H1 (cell line): ENCODE data around the gene TARP.

Experiments used
- CTCF ChIA-PET: fragments of 300-600 bp; sonication (Branson Sonifier 250); formaldehyde crosslinking; loops from one replicate; lab custom pipeline; 2021; ENCODE audit not compliant: partially characterized antibody; lab: Charles Lee
- POLR2A ChIA-PET: fragments of 300-600 bp; sonication (Branson Sonifier 250); formaldehyde crosslinking; loops from one replicate; lab custom pipeline; 2021; ENCODE audit warnings: inconsistent platforms; ENCODE audit not compliant: partially characterized antibody; lab: Charles Lee
- DNase-seq, 2 experiments: peaks; one replicate each; pipeline versions ENCODE4 v3.0.0 to v3.0.0-alpha.2; 2010 to 2022; ENCODE audit warnings: low spot score in 2 of 2, low read depth in 1 of 2, mixed read lengths in 1 of 2
- FAIRE-seq: peaks from 2 replicates; lab custom pipeline; 2011; peaks lifted over from hg19 to GRCh38; lab: Jason Lieb, UNC
- H2AFZ ChIP-seq: 2 replicates; pipeline ENCODE4 v1.8.1; 2012; ENCODE audit warnings: low read length, inconsistent platforms
- H2AK5ac ChIP-seq: 2 replicates; pipeline ENCODE4 v1.6.1; 2013; ENCODE audit warnings: low read depth, low read length
- H2BK120ac ChIP-seq: replicated peaks from 2 replicates; pipeline ENCODE3; 2013; ENCODE audit warnings: low read depth, low read length, inconsistent platforms
- H2BK12ac ChIP-seq: 2 replicates; pipeline ENCODE4 v1.6.1; 2013; ENCODE audit warnings: low read depth, low read length
- H2BK15ac ChIP-seq: 2 replicates; pipeline ENCODE4 v1.6.1; 2013; ENCODE audit warnings: low read length
- H2BK20ac ChIP-seq: 2 replicates; pipeline ENCODE4 v1.6.1; 2013; ENCODE audit warnings: low read length
- H2BK5ac ChIP-seq: 2 replicates; pipeline ENCODE4 v1.6.1; 2013; ENCODE audit warnings: low read depth, low read length
- H3K14ac ChIP-seq: 2 replicates; pipeline ENCODE4 v1.6.1; 2013; ENCODE audit warnings: inconsistent platforms; ENCODE audit not compliant: insufficient read length
- H3K18ac ChIP-seq: 2 replicates; pipeline ENCODE4 v1.6.1; 2013; ENCODE audit warnings: low read length; ENCODE audit errors: extremely low read depth
- H3K23ac ChIP-seq: 2 replicates; pipeline ENCODE4 v1.6.1; 2013; ENCODE audit warnings: inconsistent platforms; ENCODE audit not compliant: insufficient read length
- H3K23me2 ChIP-seq: 2 replicates; pipeline ENCODE4 v1.6.1; 2013; ENCODE audit warnings: low read depth, low read length
- H3K27ac ChIP-seq: 2 replicates; pipeline ENCODE4 v1.6.1; 2011; ENCODE audit warnings: low read depth, low read length, inconsistent platforms
- H3K27me3 ChIP-seq, 4 experiments: replicated peaks in 1 of 4; 1 replicate in 1 of 4; 2 replicates in 3 of 4; pipeline versions ENCODE4 v1.6.1 to v1.8.1; 2011 to 2013; ENCODE audit warnings: low read length in 3 of 4, mild to moderate bottlenecking in 3 of 4, inconsistent platforms in 2 of 4, mixed read lengths in 2 of 4, moderate library complexity in 1 of 4; ENCODE audit not compliant: control insufficient read depth in 3 of 4, insufficient read depth in 3 of 4; ENCODE audit errors: extremely low read depth in 1 of 4
- H3K36me3 ChIP-seq, 4 experiments: 2 replicates each; pipeline versions ENCODE4 v1.6.1 to v1.8.1; 2011 to 2013; ENCODE audit warnings: mild to moderate bottlenecking in 4 of 4, low read length in 3 of 4, moderate library complexity in 2 of 4, control low read depth in 1 of 4, inconsistent platforms in 1 of 4; ENCODE audit not compliant: insufficient read depth in 4 of 4, control insufficient read depth in 2 of 4
- H3K4ac ChIP-seq: replicated peaks from 2 replicates; pipeline ENCODE3; 2013; ENCODE audit warnings: low read length, low read depth, mixed read lengths, inconsistent platforms; ENCODE audit not compliant: insufficient read length
- H3K4me1 ChIP-seq, 4 experiments: replicated peaks in 1 of 4; 1 replicate in 1 of 4; 2 replicates in 3 of 4; pipeline versions ENCODE4 v1.6.1 to v1.8.1; 2011 to 2013; ENCODE audit warnings: low read length in 3 of 4, inconsistent platforms in 2 of 4, mixed read lengths in 1 of 4; ENCODE audit not compliant: insufficient read depth in 4 of 4, control insufficient read depth in 3 of 4
- H3K4me2 ChIP-seq, 2 experiments: 2 replicates each; pipeline versions ENCODE4 v1.6.1 to v1.8.1; 2011 to 2013; ENCODE audit warnings: low read depth in 2 of 2, low read length in 2 of 2, control low read depth in 1 of 2, inconsistent platforms in 1 of 2, mild to moderate bottlenecking in 1 of 2; ENCODE audit not compliant: insufficient read depth in 1 of 2
- H3K4me3 ChIP-seq, 4 experiments: fragments of 200-600, 300-600 bp in 1 of 4; sonication (generic), shearing (Covaris generic), sonication (Bioruptor Twin) in 1 of 4; 2 replicates each; pipeline versions ENCODE4 v1.5.1 to v1.8.1; 2011 to 2016; ENCODE audit warnings: low read length in 4 of 4, low read depth in 3 of 4, control low read depth in 2 of 4, inconsistent platforms in 2 of 4, mild to moderate bottlenecking in 2 of 4, mixed read lengths in 1 of 4, moderate library complexity in 1 of 4; ENCODE audit not compliant: insufficient read depth in 2 of 4; ENCODE audit errors: extremely low read depth in 1 of 4
- H3K56ac ChIP-seq: replicated peaks from 2 replicates; pipeline ENCODE3; 2013; ENCODE audit warnings: low read depth, mild to moderate bottlenecking, mixed read lengths, low read length, inconsistent platforms; ENCODE audit not compliant: insufficient read length
- H3K79me1 ChIP-seq: 2 replicates; pipeline ENCODE4 v1.6.1; 2013; ENCODE audit warnings: low read depth, low read length, control low read depth
- H3K79me2 ChIP-seq, 2 experiments: 2 replicates each; pipeline versions ENCODE4 v1.6.1 to v1.8.1; 2012 to 2013; ENCODE audit warnings: low read length in 2 of 2, mild to moderate bottlenecking in 2 of 2, inconsistent platforms in 1 of 2; ENCODE audit not compliant: insufficient read depth in 2 of 2, control insufficient read depth in 1 of 2
- H3K9ac ChIP-seq, 4 experiments: replicated peaks in 1 of 4; 1 replicate in 1 of 4; 2 replicates in 3 of 4; pipeline versions ENCODE4 v1.6.1 to v1.8.1; 2011 to 2013; ENCODE audit warnings: low read depth in 3 of 4, low read length in 3 of 4, control low read depth in 2 of 4, mild to moderate bottlenecking in 2 of 4, moderate library complexity in 2 of 4, inconsistent platforms in 1 of 4; ENCODE audit errors: extremely low read depth in 1 of 4
- H3K9me3 ChIP-seq, 2 experiments: 2 replicates each; pipeline versions ENCODE4 v1.6.1 to v1.8.1; 2012 to 2013; ENCODE audit warnings: mild to moderate bottlenecking in 2 of 2, moderate library complexity in 2 of 2, control low read depth in 1 of 2, inconsistent platforms in 1 of 2, low read depth in 1 of 2, low read length in 1 of 2, mixed read lengths in 1 of 2; ENCODE audit not compliant: insufficient read depth in 2 of 2
- H4K20me1 ChIP-seq, 2 experiments: replicated peaks in 1 of 2; 2 replicates each; pipeline versions ENCODE3 to v1.8.1; 2011 to 2013; ENCODE audit warnings: inconsistent platforms in 2 of 2, low read length in 2 of 2, mild to moderate bottlenecking in 1 of 2; ENCODE audit not compliant: insufficient read depth in 2 of 2, control insufficient read depth in 1 of 2
- H4K5ac ChIP-seq: 2 replicates; pipeline ENCODE4 v1.6.1; 2013; ENCODE audit warnings: low read length, low read depth, mixed read lengths, inconsistent platforms; ENCODE audit not compliant: insufficient read length
- H4K8ac ChIP-seq: 2 replicates; pipeline ENCODE4 v1.8.0; 2013; ENCODE audit warnings: mild to moderate bottlenecking, moderate library complexity, low read length, inconsistent platforms; ENCODE audit not compliant: insufficient read depth; ENCODE audit errors: extremely low read depth
- H4K91ac ChIP-seq: replicated peaks from 2 replicates; pipeline ENCODE3; 2013; ENCODE audit warnings: low read length, mixed read lengths, inconsistent platforms; ENCODE audit not compliant: insufficient read length
- RAD21 ChIP-seq, 2 experiments: IDR thresholded peaks in 1 of 2; conservative IDR thresholded peaks in 1 of 2; 2 replicates each; pipeline ENCODE4 v1.6.1; 2011; ENCODE audit warnings: low read depth in 2 of 2, low read length in 2 of 2, improper control_type of control experiment in 1 of 2, inconsistent platforms in 1 of 2, mild to moderate bottlenecking in 1 of 2, moderate library complexity in 1 of 2
- SP2 ChIP-seq: IDR thresholded peaks from 2 replicates; pipeline ENCODE4 v1.6.1; 2012; ENCODE audit warnings: mild to moderate bottlenecking, low read length, inconsistent platforms
- WGBS, 2 experiments: shearing (Covaris generic) in 1 of 2; methylation state at CpG; one replicate each; pipeline versions ENCODE4 v1.1.6 to v1.1.7; 2013 to 2015; ENCODE audit warnings: low lambda C conversion rate in 2 of 2, mixed read lengths in 2 of 2, inconsistent platforms in 1 of 2, low coverage in 1 of 2, missing lambda C conversion rate in 1 of 2; ENCODE audit not compliant: insufficient replicate concordance in 2 of 2, insufficient coverage in 1 of 2, insufficient read length in 1 of 2; ENCODE audit errors: extremely low coverage in 1 of 2, missing lambda C conversion rate in 1 of 2; 5-methylcytosine and 5-hydroxymethylcytosine counted together
- TF ChIP-seq, protein P1 (sequence below), 3 experiments: IDR thresholded peaks; 1 replicate in 2 of 3; 2 replicates in 1 of 3; pipeline versions ENCODE4 v1.5.1 to v1.6.1; 2011; ENCODE audit warnings: low read length in 3 of 3, mild to moderate bottlenecking in 3 of 3, inconsistent platforms in 2 of 3, low read depth in 1 of 3, moderate library complexity in 1 of 3; ENCODE audit not compliant: insufficient read depth in 1 of 3; ENCODE audit errors: control extremely low read depth in 1 of 3
- TF ChIP-seq, protein P2 (sequence below): IDR thresholded peaks from 2 replicates; pipeline ENCODE4 v1.6.1; 2012; ENCODE audit warnings: inconsistent platforms

Gene TARP

DNA sequence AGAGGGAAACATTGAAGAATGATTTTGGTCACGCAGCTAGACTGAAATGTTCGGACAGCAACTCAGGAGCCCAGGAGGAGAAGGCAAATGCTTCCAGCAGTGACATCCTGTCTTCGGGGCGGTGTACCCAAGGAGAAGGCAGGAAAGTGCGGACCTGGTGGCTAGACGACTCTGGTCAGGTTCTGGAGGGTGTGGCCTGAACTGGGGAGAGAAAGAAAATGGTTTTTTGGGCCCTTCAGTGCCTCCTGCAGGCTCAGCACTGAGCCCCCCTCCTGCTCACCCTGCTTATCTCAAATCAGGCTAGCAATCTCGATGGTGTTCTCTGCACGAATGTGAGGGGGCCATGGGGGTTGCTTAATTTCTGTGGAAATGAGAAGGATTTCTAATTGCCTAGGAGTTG is 26.7 kb upstream of the TARP start:
- Histone ChIP-seq H4K8ac (peak overlapping the region; percentile 81; the same call in 1 of the 2 replicates), H4K5ac (no peak overlapping the region), H3K18ac (no peak overlapping the region), H3K9ac (no peak overlapping the region), H2BK12ac (no peak overlapping the region), H3K4ac (no peak overlapping the region), H3K9me3 (no peaks in the 10 kb centered on the region), H3K23ac (no peak overlapping the region), H4K91ac (no peak overlapping the region), H3K4me1 (peaks cover 0 to 5% (median 0%) of the 10 kb centered on the region in 4 experiments; a peak in 1 of 7 replicates), H3K79me2 (no peaks in the 10 kb centered on the region), H3K27ac (no peak overlapping the region), H3K27me3 (no peaks in the 10 kb centered on the region), H3K23me2 (no peaks in the 10 kb centered on the region), H3K4me3 (no peak overlapping the region), H2BK15ac (no peak overlapping the region), H3K79me1 (no peaks in the 10 kb centered on the region), H3K36me3 (no peaks in the 10 kb centered on the region), H2AFZ (no peak overlapping the region), H2AK5ac (no peak overlapping the region), H3K4me2 (no peak overlapping the region), H2BK120ac (no peak overlapping the region), H3K14ac (no peak overlapping the region), H4K20me1 (no peaks in the 10 kb centered on the region), H3K56ac (no peak overlapping the region), H2BK20ac (no peak overlapping the region), H2BK5ac (no peak overlapping the region)
- 84% methylated on average over 8 of the region's 8 CpGs; no CpG with 5 or more reads in 1 of the 2 experiments for WGBS, 2 experiments
- ChIA-PET CTCF (interaction anchor here (0.6 to 2.5 kb wide), 10 partner anchors 9 to 192 kb away, joined by 3 to 16 read pairs (median 4); no protein-coding TSS in a partner anchor), POLR2A (interaction anchor here (1.9 kb wide), 1 partner anchor 20 kb away, joined by 5 read pairs; no protein-coding TSS in a partner anchor)
- DNase-seq (no peak), FAIRE-seq (no peak)
- TF ChIP-seq, protein P1, sequence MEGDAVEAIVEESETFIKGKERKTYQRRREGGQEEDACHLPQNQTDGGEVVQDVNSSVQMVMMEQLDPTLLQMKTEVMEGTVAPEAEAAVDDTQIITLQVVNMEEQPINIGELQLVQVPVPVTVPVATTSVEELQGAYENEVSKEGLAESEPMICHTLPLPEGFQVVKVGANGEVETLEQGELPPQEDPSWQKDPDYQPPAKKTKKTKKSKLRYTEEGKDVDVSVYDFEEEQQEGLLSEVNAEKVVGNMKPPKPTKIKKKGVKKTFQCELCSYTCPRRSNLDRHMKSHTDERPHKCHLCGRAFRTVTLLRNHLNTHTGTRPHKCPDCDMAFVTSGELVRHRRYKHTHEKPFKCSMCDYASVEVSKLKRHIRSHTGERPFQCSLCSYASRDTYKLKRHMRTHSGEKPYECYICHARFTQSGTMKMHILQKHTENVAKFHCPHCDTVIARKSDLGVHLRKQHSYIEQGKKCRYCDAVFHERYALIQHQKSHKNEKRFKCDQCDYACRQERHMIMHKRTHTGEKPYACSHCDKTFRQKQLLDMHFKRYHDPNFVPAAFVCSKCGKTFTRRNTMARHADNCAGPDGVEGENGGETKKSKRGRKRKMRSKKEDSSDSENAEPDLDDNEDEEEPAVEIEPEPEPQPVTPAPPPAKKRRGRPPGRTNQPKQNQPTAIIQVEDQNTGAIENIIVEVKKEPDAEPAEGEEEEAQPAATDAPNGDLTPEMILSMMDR (IDR thresholded peaks at IDR 0.05; ENCODE audit: control extremely low read depth in 1 of 3, insufficient read depth in 1 of 3, low read depth in 1 of 3, low read length in 3 of 3) = peak; percentile 6 to 15 (median 9); a peak in 2 of 4 replicates
- no peak for TF ChIP-seq SP2
- TF ChIP-seq RAD21 (IDR thresholded peaks at IDR 0.05 in 1 of 2, conservative IDR thresholded peaks at IDR 0.05 in 1 of 2; ENCODE audit: low read depth in 2 of 2, low read length in 2 of 2) = no peak
- TF ChIP-seq, protein P2, sequence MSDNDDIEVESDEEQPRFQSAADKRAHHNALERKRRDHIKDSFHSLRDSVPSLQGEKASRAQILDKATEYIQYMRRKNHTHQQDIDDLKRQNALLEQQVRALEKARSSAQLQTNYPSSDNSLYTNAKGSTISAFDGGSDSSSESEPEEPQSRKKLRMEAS = no peak
